GM18520 (cell line): ENCODE data around the gene EPC2.

ENCODE experiments used
- ATAC-seq: cut with Tn5 transposase; IDR thresholded peaks from one replicate; pipeline ENCODE4 v1.9.1; 2021; ENCODE audit not compliant: unreplicated experiment

Gene EPC2

DNA sequence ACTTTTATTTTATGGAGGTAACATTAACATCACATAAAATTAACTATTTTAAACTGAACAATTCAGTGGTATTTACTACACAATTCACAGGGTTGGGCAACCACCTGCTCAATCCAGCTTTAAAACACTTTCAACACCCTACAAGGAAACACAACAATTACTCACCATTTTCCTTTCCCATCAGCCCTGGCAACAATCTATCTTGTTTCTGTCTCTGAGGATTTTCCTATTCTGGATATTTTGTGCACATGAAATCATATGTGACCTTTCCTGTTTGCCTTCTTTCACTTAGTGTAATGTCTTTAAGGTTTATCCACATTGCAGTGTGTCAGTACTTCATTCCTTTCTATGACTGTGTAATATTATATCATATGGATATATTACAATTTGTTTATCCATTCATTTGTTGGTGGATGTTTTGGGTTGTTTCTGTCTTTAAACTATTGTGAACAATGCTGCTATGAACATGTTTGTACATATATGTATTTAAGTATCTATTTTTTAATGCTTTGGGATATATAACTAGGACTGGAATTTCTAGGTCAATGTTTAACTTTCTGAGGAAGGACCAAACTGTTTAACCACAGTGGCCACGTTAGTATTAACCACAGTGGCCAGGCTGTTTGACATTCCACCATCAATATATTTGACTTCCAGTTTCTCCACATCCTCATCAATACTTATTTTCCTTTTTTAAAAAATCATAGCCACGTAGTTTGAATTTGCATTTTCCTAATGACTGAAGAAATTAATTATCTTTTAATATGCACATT, 158.1 kb downstream of the EPC2 start:
- ATAC-seq: no peak

DNA sequence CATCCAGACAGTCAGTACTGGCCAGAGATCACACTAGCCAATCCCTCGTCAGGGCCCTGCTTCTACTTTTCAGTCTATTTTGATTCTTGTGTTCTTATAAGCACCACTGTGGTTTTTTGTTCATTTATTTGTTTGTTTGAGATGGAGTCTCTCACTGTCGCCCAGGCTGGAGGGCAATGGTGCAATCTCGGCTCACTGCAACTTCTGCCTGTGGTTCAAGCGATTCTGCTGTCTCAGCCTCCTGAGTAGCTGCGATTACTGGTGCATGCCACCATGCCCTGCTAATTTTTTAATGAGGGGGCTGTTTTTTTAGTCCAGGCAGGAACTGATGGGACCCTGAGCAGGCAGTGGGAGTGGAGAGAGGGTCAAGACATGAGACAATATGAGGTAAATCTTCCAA, 165.5 kb downstream of the EPC2 start:
- no peak for ATAC-seq

- no peak for ATAC-seq
Measured at GRCh38 chr2:148812306-148812705, 167.8 kb downstream of the EPC2 start.

DNA sequence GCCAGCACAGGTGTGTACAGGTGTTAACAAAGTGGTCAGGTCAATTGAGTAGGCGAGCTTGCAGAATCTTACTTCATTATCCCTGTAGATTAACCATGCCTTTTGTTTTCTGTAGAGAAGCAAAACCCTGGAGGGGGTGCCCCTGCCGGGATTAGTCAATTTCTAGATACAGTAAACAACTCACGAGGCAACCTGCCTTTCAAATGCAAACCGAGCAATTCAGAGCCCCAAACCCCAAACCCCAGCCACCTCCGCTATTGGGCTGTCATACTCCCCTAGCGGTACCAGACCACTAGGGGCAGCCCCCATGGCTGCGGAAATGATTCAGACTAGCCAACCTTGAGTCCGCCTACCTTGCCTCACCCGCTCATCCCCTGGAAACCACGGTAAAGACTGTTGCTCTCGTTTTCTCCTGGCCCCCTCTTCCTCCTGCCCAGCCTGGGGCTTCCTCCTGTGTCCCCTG, 169.1 kb downstream of the EPC2 start:
- ATAC-seq: peak; percentile 98

DNA sequence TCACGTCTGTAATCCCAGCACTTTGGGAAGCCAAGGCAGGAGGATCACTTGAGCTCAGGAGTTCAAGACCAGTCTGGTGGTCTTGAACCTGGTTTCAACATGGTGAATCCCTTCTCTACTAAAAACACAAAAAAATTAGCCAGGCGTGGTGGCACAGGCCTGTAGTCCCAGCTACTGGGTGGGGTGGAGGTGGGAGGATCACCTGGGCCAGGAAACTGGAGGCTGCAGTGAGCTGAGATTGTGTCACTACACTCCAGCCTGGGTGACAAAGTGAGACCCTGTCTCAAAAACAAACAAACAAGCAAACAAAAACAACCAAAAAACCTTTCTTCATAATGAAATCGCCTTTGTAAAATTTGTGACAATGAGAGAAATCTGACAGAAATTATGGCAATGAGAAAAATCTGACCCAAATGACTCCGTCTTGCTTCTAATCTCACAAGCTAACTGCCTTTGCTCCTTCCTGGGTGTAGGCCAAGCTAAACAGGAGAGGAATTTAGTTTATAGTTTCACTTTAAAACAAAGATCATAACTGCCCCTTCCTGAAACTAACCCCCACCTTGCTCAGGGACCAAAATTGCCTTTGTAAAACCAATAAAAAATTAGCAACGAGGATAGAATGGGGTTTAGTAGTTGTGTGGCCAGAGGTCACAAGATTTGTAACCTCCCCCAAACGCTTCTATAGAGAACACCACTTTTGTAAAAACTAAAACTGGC, 169.8 kb downstream of the EPC2 start:
- no peak for ATAC-seq

DNA sequence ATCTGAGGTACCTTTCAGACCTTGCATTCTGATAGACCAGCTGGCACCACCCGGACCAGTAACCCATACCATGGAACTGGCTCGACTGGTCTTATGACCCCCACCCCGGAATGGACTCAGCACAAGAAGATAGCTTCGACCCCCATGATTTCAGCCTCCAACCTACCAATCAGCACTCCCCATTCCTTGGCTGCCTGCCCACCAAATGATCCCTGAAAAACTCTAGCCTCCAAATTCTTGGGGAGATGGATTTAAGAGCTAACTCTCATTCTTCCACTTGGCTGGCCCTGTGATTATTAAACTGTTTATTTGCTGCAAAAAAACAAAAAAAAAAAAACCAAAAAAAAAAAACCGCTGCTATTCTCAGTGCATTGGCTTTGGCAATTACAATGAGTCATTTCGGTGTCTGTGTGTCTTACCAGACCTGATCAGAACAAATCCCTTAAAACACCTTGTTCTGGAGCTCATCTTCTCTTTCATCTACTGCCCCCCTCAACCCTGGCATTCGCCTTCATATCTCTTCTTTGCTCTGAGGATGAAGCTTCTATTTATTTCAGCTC, 170.4 kb downstream of the EPC2 start:
- no peak for ATAC-seq

GRCh38 chr2:148816176-148816575, 171.6 kb downstream of the EPC2 start:
- ATAC-seq: no peak

- no peak for ATAC-seq
Measured at GRCh38 chr2:148817210-148817708, 172.7 kb downstream of the EPC2 start.

DNA sequence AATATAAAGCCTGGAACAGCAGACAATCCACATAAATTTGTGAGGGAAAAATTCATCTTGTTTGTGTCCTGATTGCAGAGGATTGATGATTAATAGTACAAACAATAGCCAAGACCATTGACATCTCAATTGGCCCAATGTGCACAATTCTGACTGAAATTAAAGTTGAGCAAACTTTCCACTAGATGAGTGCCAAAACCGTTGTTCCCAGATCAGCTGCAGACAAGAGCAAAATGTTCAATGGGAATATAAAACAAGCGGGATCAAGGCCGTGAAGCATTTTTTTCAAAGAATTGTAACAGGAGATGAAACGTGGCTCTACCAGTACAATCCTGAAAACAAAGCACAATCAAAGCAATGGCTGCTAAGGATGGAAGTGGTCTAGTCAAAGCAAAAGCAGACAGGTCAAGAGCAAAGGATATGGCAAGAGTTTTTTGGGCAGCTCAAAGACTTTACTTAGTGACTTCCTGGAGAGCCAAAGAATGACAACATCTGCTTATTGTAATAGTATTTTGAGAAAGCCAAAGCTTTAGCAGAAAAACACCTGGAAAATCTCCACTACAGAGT, 174.6 kb downstream of the EPC2 start:
- ATAC-seq: no peak

DNA sequence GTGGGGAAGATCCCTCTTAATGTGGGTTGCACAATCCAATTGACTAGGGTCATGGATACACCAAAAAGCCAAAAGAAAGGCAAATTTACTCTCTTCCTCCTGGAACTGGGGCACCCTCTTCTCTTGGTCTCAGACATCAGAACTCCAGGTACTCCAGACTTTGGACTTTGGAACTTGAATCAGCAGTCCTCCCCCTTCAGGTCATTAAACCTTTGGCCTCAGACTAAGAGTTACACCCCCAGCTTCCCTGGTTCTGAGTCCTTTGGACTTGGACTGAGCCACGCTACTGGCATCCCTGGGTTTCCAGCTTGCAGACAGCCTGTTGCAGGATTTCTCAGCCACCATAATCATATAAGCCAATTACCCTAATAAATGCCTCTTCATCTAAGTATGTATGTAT, 179.6 kb downstream of the EPC2 start:
- no peak for ATAC-seq

DNA sequence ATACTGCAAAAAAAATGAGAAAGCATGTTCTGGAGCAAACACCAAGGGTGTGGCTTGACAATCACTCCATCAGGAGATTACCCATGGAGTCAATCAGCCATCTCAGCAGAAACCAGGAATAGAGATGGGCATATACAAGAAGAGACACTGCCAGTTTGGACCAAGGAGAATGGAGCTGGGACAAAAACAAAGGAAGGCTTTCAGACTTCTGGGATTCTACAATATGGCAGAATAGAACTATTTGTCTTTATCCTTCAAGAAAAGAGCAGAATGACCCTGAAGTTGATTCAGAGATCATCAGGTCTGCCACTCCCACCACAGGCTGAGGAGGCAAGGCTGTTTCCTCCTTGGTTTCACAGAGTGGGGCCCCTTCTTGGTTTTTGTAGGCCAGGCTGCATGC, 182.2 kb downstream of the EPC2 start:
- no peak for ATAC-seq

- no peak for ATAC-seq
Measured at GRCh38 chr2:148828941-148829340, 184.4 kb downstream of the EPC2 start.

GRCh38 chr2:148829618-148830017, 185.1 kb downstream of the EPC2 start:
- no peak for ATAC-seq

DNA sequence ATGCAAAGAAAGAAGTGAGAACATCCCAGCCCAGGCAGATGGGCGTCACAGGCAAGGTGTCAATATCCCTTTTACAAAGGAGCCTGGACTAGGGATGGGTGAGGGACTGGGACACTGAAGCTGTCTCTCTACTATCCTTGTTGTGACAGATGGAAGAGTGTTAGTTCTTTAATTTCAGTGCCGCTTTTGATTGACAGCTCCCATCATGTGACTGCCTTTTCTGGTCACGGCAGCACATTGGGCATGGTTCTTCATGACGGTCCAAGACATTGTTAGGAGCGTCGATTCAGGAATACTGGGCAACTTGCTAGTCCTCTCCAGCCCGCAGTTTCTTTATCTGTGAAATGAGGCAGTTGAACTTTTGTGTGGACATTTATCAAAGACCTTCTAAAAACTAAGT, 188.1 kb downstream of the EPC2 start:
- ATAC-seq: no peak
